NB4 (cell line): ENCODE data around the gene EHBP1L1.

Experiments
- DNase-seq: peaks from one replicate; pipeline ENCODE4 v3.0.0; 2010; ENCODE audit warnings: low read depth
- H3K4me3 ChIP-seq: one replicate; pipeline ENCODE4 v1.5.1; 2011; ENCODE audit warnings: mild to moderate bottlenecking, low read depth, low read length, moderate library complexity
- CTCF ChIP-seq: IDR thresholded peaks from one replicate; pipeline ENCODE4 v1.5.1; 2012; ENCODE audit warnings: low read depth, low read length
- MAX ChIP-seq: IDR thresholded peaks from 2 replicates; pipeline ENCODE4 v1.6.1; 2011; ENCODE audit warnings: low read depth, low read length
- MYC ChIP-seq: IDR thresholded peaks from 2 replicates; pipeline ENCODE4 v1.6.1; 2011; ENCODE audit warnings: low read depth, low read length
- POLR2A ChIP-seq: IDR thresholded peaks from 2 replicates; pipeline ENCODE4 v1.6.1; 2011; ENCODE audit warnings: mild to moderate bottlenecking; ENCODE audit not compliant: insufficient read length; ENCODE audit errors: extremely low read depth

Gene EHBP1L1

GRCh38 chr11:65615229-65615949 is 39.5 kb downstream of the EHBP1L1 start, which contains the start of gene PCNX3:
Gene PCNX3 (plus strand): TSS chr11:65615776. CDS start chr11:65616312, 536 bp downstream.
- peak; percentile 100 for DNase-seq
- TF ChIP-seq MAX (peak; percentile 83), MYC (peak; percentile 82), CTCF (no peak), POLR2A (peak; percentile 29)
- peak within 1 kb of the TSS; percentile 89 for H3K4me3 ChIP-seq

GRCh38 chr11:65615950-65616574 is 40.2 kb downstream of the EHBP1L1 start:
- DNase-seq: peak; percentile 78
- H3K4me3 ChIP-seq: peak overlapping the region; percentile 89
- TF ChIP-seq MAX (no peak), CTCF (no peak), MYC (no peak), POLR2A (no peak)

- no peak for DNase-seq
- H3K4me3 ChIP-seq: peak overlapping the region; percentile 89
- TF ChIP-seq CTCF (no peak), POLR2A (no peak), MAX (no peak), MYC (no peak)
Measured at GRCh38 chr11:65616575-65617001, 40.7 kb downstream of the EHBP1L1 start.

DNA sequence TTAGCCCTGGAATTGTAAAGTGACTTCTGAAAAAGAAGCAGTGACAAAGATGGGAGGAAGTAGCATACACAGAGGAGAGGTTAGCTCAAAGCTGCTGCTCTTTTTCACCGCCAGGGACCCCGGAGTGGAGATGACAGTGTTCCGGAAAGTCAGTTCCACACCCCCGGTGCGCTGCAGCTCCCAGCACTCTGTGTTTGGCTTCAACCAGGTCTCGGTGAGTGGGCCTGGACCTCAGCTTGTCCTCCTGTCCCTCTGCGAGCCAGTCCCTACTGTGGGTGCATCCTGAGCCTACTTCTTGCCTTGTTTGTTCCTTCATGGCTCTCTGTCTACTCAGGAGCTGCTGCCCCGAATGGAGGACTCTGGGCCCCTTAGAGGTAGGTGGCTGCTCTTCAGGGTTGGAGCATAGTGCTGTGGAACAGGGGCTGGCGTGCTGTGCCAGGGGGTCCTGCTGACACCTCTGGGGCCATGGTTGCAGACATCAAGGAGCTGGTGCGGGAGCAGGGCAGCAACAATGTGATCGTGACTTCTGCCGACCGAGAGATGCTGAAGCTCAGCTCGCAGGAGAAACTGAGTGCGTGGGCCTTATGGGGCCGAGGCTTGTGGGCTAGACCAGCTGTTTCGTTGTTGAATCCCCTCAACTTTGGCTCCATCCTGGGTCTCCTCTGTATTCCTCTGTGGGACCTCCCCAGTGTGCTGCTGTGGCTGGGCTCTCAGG is 41.4 kb downstream of the EHBP1L1 start:
- H3K4me3 ChIP-seq: peak overlapping the region; percentile 89
- no peak for DNase-seq
- TF ChIP-seq MYC (no peak), POLR2A (no peak), MAX (no peak), CTCF (no peak)

- DNase-seq: no peak
- no peak overlapping the region for H3K4me3 ChIP-seq
- no peak for TF ChIP-seq POLR2A
- TF ChIP-seq MAX: no peak
- no peak for TF ChIP-seq CTCF
- TF ChIP-seq MYC: no peak
Measured at GRCh38 chr11:65617990-65618751, 42.3 kb downstream of the EHBP1L1 start.
